GM12878 (cell line): ENCODE results near the gene SPPL2B. TPM values are rescaled to one million over a fixed set of nuclear protein-coding genes. Genes with fewer than 3 reads are reported as not detected.

ENCODE experiments used
- ATAC-seq: fragments of 200-7000 bp; cut with Tn5 transposase; 3 replicates; pipeline ENCODE4 v1.9.1; 2020; ENCODE audit warnings: mild to moderate bottlenecking, moderate library complexity
- BruUV-seq: library from RNA; stranded (reverse); fragments of 400-500 nt; replicated peaks from 2 replicates; lab custom pipeline; 2021; lab: Mats Ljungman, UMichigan
- CTCF ChIA-PET: fragments of 300-600 bp; sonication (Branson Sonifier 250); formaldehyde crosslinking; extraction: SDS; loops from one replicate; lab custom pipeline; 2021; ENCODE audit warnings: inconsistent platforms; lab: Yijun Ruan, JAX
- POLR2A ChIA-PET: fragments of 350-600 bp; formaldehyde crosslinking; extraction: SDS; loops from one replicate; lab custom pipeline; 2021; ENCODE audit warnings: inconsistent platforms; lab: Charles Lee
- RAD21 ChIA-PET: fragments of 300-600 bp; sonication (Branson Sonifier 250); formaldehyde crosslinking; loops from one replicate; lab custom pipeline; 2023; ENCODE audit warnings: antibody characterized with exemption; ENCODE audit not compliant: unreplicated experiment; lab: Charles Lee
- SMC1A ChIA-PET: fragments of 300-600 bp; sonication (Branson Sonifier 250); formaldehyde crosslinking; loops from one replicate; lab custom pipeline; 2023; ENCODE audit not compliant: unreplicated experiment, uncharacterized antibody; lab: Charles Lee
- DNase-seq: peaks from one replicate; pipeline ENCODE4 v3.0.0-alpha.2; 2011; ENCODE audit warnings: low read depth, low spot score
- FAIRE-seq: peaks from 3 replicates; lab custom pipeline; 2011; peaks lifted over from hg19 to GRCh38; lab: Jason Lieb, UNC
- H2AFZ ChIP-seq: 2 replicates; pipeline ENCODE4 v1.6.0; 2011; ENCODE audit warnings: low read depth, low read length, control low read depth; ENCODE audit not compliant: control insufficient read depth
- H3K27ac ChIP-seq: 2 replicates; pipeline ENCODE4 v1.5.1; 2011; ENCODE audit warnings: control low read depth; ENCODE audit not compliant: control insufficient read depth, insufficient read depth
- H3K27me3 ChIP-seq, 2 experiments: replicated peaks in 1 of 2; 2 replicates each; pipeline versions ENCODE4 v1.6.0 to v1.6.1; 2011; ENCODE audit warnings: low read length in 1 of 2; ENCODE audit not compliant: control insufficient read depth in 2 of 2, insufficient read depth in 2 of 2
- H3K36me3 ChIP-seq, 2 experiments: 2 replicates each; pipeline ENCODE4 v1.5.1; 2011; ENCODE audit warnings: low read length in 1 of 2; ENCODE audit not compliant: control insufficient read depth in 2 of 2, insufficient read depth in 2 of 2
- H3K4me1 ChIP-seq: 2 replicates; pipeline ENCODE4 v1.6.1; 2011; ENCODE audit warnings: mild to moderate bottlenecking, low read length, moderate library complexity, mixed read lengths; ENCODE audit not compliant: control insufficient read depth, insufficient read depth
- H3K4me2 ChIP-seq: 2 replicates; pipeline ENCODE4 v1.6.0; 2011; ENCODE audit warnings: control low read depth; ENCODE audit not compliant: control insufficient read depth, insufficient read depth
- H3K4me3 ChIP-seq: fragments of 200-600 bp; sonication (generic); 2 replicates; pipeline ENCODE4 v1.5.1; 2016
- H3K79me2 ChIP-seq: 2 replicates; pipeline ENCODE4 v1.6.0; 2011; ENCODE audit warnings: low read length; ENCODE audit not compliant: control insufficient read depth, insufficient read depth
- H3K9ac ChIP-seq: 2 replicates; pipeline ENCODE4 v1.8.0; 2011; ENCODE audit warnings: low read length, control low read depth, mixed read lengths; ENCODE audit not compliant: control insufficient read depth, insufficient read depth
- H3K9me3 ChIP-seq: replicated peaks from 3 replicates; pipeline ENCODE4 v1.5.1; 2011; ENCODE audit warnings: mild to moderate bottlenecking, low read length; ENCODE audit not compliant: control insufficient read depth, insufficient read depth
- H4K20me1 ChIP-seq: 2 replicates; pipeline ENCODE4 v1.6.0; 2011; ENCODE audit not compliant: control insufficient read depth, insufficient read depth
- CREM ChIP-seq: IDR thresholded peaks from 2 replicates; pipeline ENCODE4 v1.6.1; 2014; ENCODE audit warnings: antibody characterized with exemption, low read depth
- HCFC1 ChIP-seq: fragments of 150-350 bp; IDR thresholded peaks from 2 replicates; pipeline ENCODE4 v1.6.1; 2014; ENCODE audit warnings: low read length
- HDGF ChIP-seq: fragments of 450-650 bp; IDR thresholded peaks from 2 replicates; pipeline ENCODE4 v1.6.1; 2016; ENCODE audit warnings: antibody characterized with exemption
- IKZF2 ChIP-seq, 2 experiments: fragments of 450-650 bp; IDR thresholded peaks; 2 replicates each; pipeline ENCODE4 v1.6.1; 2017; ENCODE audit warnings: mild to moderate bottlenecking in 2 of 2, moderate library complexity in 2 of 2
- KAT2A ChIP-seq: conservative IDR thresholded peaks from 2 replicates; pipeline ENCODE4 v1.6.1; 2011; ENCODE audit warnings: low read depth, low read length; ENCODE audit not compliant: control insufficient read depth
- MTA3 ChIP-seq: IDR thresholded peaks from 2 replicates; pipeline ENCODE4 v1.6.1; 2012; ENCODE audit warnings: low read length, inconsistent platforms, borderline replicate concordance
- NFIC ChIP-seq: IDR thresholded peaks from 2 replicates; pipeline ENCODE4 v1.6.1; 2012; ENCODE audit warnings: low read depth, mild to moderate bottlenecking, inconsistent platforms, low read length, moderate library complexity
- NFYA ChIP-seq: IDR thresholded peaks from 2 replicates; pipeline ENCODE4 v1.6.1; 2011; ENCODE audit warnings: low read depth, mild to moderate bottlenecking, low read length, improper control_type of control experiment, borderline replicate concordance
- POLR2A ChIP-seq: IDR thresholded peaks from 2 replicates; pipeline ENCODE4 v1.6.1; 2011; ENCODE audit warnings: low read depth, mild to moderate bottlenecking, low read length
- POU2F2 ChIP-seq: IDR thresholded peaks from 3 replicates; pipeline ENCODE4 v1.6.1; 2011; ENCODE audit warnings: low read depth, mild to moderate bottlenecking, low read length, borderline replicate concordance
- RAD51 ChIP-seq: fragments of 450-650 bp; IDR thresholded peaks from 2 replicates; pipeline ENCODE4 v1.6.1; 2016; ENCODE audit warnings: moderate library complexity, mild to moderate bottlenecking, inconsistent platforms
- RB1 ChIP-seq: fragments of 450-650 bp; formaldehyde crosslinking; IDR thresholded peaks from 2 replicates; pipeline ENCODE4 v1.6.1; 2017; ENCODE audit warnings: mild to moderate bottlenecking, borderline replicate concordance
- RBBP5 ChIP-seq: fragments of 200-600 bp; sonication (generic); conservative IDR thresholded peaks from 2 replicates; pipeline ENCODE4 v1.6.1; 2016
- RCOR1 ChIP-seq: conservative IDR thresholded peaks from 2 replicates; pipeline ENCODE4 v1.6.1; 2012; ENCODE audit warnings: low read depth, low read length, improper control_type of control experiment
- RELA ChIP-seq: fragments of 450-650 bp; IDR thresholded peaks from 2 replicates; pipeline ENCODE4 v1.8.0; 2014; ENCODE audit warnings: borderline replicate concordance; ENCODE audit not compliant: partially characterized antibody
- TAF1 ChIP-seq: IDR thresholded peaks from 2 replicates; pipeline ENCODE4 v1.6.1; 2011; ENCODE audit warnings: mild to moderate bottlenecking, low read depth, low read length, borderline replicate concordance
- ZNF384 ChIP-seq: IDR thresholded peaks from 2 replicates; pipeline ENCODE4 v1.6.1; 2012; ENCODE audit warnings: low read depth, mild to moderate bottlenecking, low read length, improper control_type of control experiment, borderline replicate concordance
- ZNF622 ChIP-seq: fragments of 450-650 bp; IDR thresholded peaks from 2 replicates; pipeline ENCODE4 v1.6.1; 2017; ENCODE audit warnings: mild to moderate bottlenecking, inconsistent platforms
- WGBS: methylation state at CpG from one replicate; pipeline ENCODE4 v1.1.6; 2016; ENCODE audit warnings: low lambda C conversion rate; ENCODE audit not compliant: insufficient replicate concordance, insufficient coverage; ENCODE audit errors: missing lambda C conversion rate; 5-methylcytosine and 5-hydroxymethylcytosine counted together
- in situ Hi-C: fragments of 300-500 bp; cut with MboI; formaldehyde crosslinking; loops from 9 replicates; pipeline ENCODE4 v1.14.3; 2018; ENCODE audit warnings: mixed read lengths
- intact Hi-C: fragments of 100-400 bp; cut with micrococcal nuclease; formaldehyde crosslinking; loops from one replicate; pipeline ENCODE4 v1.14.2; 2022; ENCODE audit not compliant: unreplicated experiment
- polyA plus RNA-seq, 11 experiments: library from polyadenylated mRNA; depleted of rRNA in 4 of 11; unstranded in 6 of 11; stranded (reverse) in 5 of 11; fragments of >200 nt; fragmentation: Nextera tagmentation in 4 of 11; fragmentation: Illumina TruSeq in 1 of 11; extraction: Ambion mirVana in 4 of 11; extraction: Trizol in 1 of 11; gene quantifications; 1 replicate in 1 of 11; 2 replicates in 10 of 11; pipeline versions ENCODE4 v1.2.1 to v1.2.3, GENCODE V29; 2011 to 2016; ENCODE audit warnings: inconsistent platforms in 2 of 11, missing spikeins in 2 of 11, low read depth in 1 of 11
- total RNA-seq, 4 experiments: library from RNA; depleted of rRNA in 3 of 4; stranded (reverse); fragments of >200 nt in 3 of 4; fragmentation: Illumina TruSeq in 1 of 4; extraction: Trizol in 1 of 4; gene quantifications; 2 replicates each; pipeline versions ENCODE4 v1.2.1 to v1.2.3, GENCODE V29; 2013 to 2021
- TF ChIP-seq, protein P1 (sequence below): IDR thresholded peaks from 2 replicates; pipeline ENCODE4 v1.6.1; 2011; ENCODE audit warnings: mild to moderate bottlenecking, low read depth, low read length, moderate library complexity; ENCODE audit not compliant: insufficient replicate concordance
- TF ChIP-seq, protein P2 (sequence below): IDR thresholded peaks from 2 replicates; pipeline ENCODE4 v1.6.1; 2012; ENCODE audit warnings: low read depth, low read length, improper control_type of control experiment
- TF ChIP-seq, protein P3 (sequence below): fragments of 450-650 bp; IDR thresholded peaks from 2 replicates; pipeline ENCODE4 v1.6.1; 2017; ENCODE audit warnings: mild to moderate bottlenecking, low read depth, inconsistent platforms; ENCODE audit not compliant: poor library complexity, severe bottlenecking

Gene SPPL2B
- total and polyA plus RNA-seq, 10 of the 15 experiments (the other 5 are each of a cell fraction or from before 2014, with no cell fraction given) = 0.29 to 56.5 (median 18.3) TPM

DNA sequence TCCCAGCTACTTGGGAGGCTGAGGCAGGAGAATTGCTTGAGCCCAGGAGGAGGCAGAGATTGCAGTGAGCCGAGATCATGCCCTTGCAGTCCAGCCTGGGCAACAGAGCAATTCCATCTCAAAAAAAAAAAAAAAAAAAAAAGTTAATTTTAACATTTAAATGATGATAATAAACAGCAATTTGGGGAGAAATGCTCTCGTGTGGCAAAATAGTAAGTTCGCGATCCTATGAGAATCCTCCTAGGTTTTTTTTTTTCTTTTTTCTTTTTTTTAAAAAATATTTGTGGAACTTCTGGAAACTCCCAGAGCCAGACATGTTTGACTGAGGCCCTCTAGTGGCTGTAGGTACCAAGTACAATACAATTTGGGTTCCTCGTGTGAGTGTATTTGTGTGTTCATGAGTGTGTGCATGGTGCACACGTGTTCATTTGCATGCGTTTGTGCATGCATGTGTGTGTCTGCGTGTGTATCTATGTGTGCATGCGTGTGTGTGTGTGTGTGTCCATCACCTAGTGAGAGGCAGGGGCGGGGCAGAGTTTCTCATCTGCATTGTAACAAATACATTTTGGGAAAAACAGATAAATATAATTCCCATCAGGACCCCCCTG is 62.7 kb downstream of the SPPL2B start:
- POLR2A ChIA-PET = interaction anchor here (0.6 to 1.0 kb wide), 4 partner anchors 44 to 227 kb away, joined by 3 to 7 read pairs (median 5); partner anchors contain the start of gene LMNB2
- in situ Hi-C loops = loop anchor here (5.0 kb wide), 1 partner anchor 221 kb away; no protein-coding TSS in a partner anchor
- TF ChIP-seq MTA3 (no peak), RELA (peak; percentile 75), TAF1 (no peak), POLR2A (no peak), RCOR1 (no peak), RB1 (0 out of 2 replicates have a peak, but pooled peaks have one; percentile 58), IKZF2 (IDR thresholded peaks at IDR 0.05) (peak in 1 of 2 experiments; percentile 51; a peak in 1 of 4 replicates), HCFC1 (no peak), KAT2A (no peak), HDGF (0 out of 2 replicates have a peak, but pooled peaks have one; percentile 55), NFIC (no peak), RBBP5 (no peak), CREM (no peak), NFYA (no peak), ZNF384 (peak; percentile 89), POU2F2 (peak; percentile 83; the same call in 1 of the 3 replicates), RAD51 (no peak), ZNF622 (no peak)
- TF ChIP-seq, protein P1, sequence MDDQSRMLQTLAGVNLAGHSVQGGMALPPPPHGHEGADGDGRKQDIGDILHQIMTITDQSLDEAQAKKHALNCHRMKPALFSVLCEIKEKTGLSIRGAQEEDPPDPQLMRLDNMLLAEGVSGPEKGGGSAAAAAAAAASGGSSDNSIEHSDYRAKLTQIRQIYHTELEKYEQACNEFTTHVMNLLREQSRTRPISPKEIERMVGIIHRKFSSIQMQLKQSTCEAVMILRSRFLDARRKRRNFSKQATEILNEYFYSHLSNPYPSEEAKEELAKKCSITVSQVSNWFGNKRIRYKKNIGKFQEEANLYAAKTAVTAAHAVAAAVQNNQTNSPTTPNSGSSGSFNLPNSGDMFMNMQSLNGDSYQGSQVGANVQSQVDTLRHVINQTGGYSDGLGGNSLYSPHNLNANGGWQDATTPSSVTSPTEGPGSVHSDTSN = no peak
- TF ChIP-seq, protein P2, sequence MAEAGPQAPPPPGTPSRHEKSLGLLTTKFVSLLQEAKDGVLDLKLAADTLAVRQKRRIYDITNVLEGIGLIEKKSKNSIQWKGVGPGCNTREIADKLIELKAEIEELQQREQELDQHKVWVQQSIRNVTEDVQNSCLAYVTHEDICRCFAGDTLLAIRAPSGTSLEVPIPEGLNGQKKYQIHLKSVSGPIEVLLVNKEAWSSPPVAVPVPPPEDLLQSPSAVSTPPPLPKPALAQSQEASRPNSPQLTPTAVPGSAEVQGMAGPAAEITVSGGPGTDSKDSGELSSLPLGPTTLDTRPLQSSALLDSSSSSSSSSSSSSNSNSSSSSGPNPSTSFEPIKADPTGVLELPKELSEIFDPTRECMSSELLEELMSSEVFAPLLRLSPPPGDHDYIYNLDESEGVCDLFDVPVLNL = no peak
- TF ChIP-seq, protein P3, sequence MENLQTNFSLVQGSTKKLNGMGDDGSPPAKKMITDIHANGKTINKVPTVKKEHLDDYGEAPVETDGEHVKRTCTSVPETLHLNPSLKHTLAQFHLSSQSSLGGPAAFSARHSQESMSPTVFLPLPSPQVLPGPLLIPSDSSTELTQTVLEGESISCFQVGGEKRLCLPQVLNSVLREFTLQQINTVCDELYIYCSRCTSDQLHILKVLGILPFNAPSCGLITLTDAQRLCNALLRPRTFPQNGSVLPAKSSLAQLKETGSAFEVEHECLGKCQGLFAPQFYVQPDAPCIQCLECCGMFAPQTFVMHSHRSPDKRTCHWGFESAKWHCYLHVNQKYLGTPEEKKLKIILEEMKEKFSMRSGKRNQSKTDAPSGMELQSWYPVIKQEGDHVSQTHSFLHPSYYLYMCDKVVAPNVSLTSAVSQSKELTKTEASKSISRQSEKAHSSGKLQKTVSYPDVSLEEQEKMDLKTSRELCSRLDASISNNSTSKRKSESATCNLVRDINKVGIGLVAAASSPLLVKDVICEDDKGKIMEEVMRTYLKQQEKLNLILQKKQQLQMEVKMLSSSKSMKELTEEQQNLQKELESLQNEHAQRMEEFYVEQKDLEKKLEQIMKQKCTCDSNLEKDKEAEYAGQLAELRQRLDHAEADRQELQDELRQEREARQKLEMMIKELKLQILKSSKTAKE = no peak

More for the DNA sequence above, 62.7 kb downstream of the SPPL2B start:
- Histone ChIP-seq H3K79me2 (no peaks in the 10 kb centered on the region), H3K4me3 (no peak overlapping the region), H3K4me2 (no peak overlapping the region), H2AFZ (no peak overlapping the region), H3K36me3 (no peaks in the 10 kb centered on the region), H3K9me3 (no peaks in the 10 kb centered on the region; the same call in 2 of the 3 replicates), H4K20me1 (no peaks in the 10 kb centered on the region), H3K27me3 (no peaks in the 10 kb centered on the region; a peak in 1 of 4 replicates), H3K9ac (no peak overlapping the region), H3K4me1 (peaks cover 9% of the 10 kb centered on the region), H3K27ac (no peak overlapping the region)
- 0% methylated on average over 10 of the region's 10 CpGs for WGBS
- ChIA-PET CTCF (interaction anchor here (0.6 to 5.6 kb wide), 18 partner anchors 17 to 245 kb away, joined by 3 to 66 read pairs (median 8); no protein-coding TSS in a partner anchor), RAD21 (interaction anchor here (1.0 to 5.3 kb wide), 9 partner anchors 64 to 236 kb away, joined by 3 to 31 read pairs (median 7); partner anchors contain the start of gene PLEKHJ1), SMC1A (interaction anchor here (0.7 to 3.6 kb wide), 9 partner anchors 20 to 222 kb away, joined by 3 to 28 read pairs (median 4); partner anchors contain the start of genes LSM7 and SPPL2B)
- intact Hi-C loops = loop anchor here (5.0 to 10.0 kb wide), 5 partner anchors 64 to 234 kb away; partner anchors contain the start of genes LSM7, PLEKHJ1, SF3A2 and SPPL2B
- DNase-seq = peak; percentile 21
- ATAC-seq = peak; percentile 50
- no TSS peak for BruUV-seq
- peak; percentile 85 for FAIRE-seq
